ENCODE measurements around the gene PDXK.
A peak's percentile ranks its signal among the peaks of the same experiment; 100 is the strongest.

PDXK gene

GRCh38 chr21:43727519-43728153 is 8.7 kb downstream of the PDXK start:
- H3K4me3 ChIP-seq (ENCODE audit: low read depth, low read length) = no peak overlapping the region
- TF ChIP-seq, protein P1, sequence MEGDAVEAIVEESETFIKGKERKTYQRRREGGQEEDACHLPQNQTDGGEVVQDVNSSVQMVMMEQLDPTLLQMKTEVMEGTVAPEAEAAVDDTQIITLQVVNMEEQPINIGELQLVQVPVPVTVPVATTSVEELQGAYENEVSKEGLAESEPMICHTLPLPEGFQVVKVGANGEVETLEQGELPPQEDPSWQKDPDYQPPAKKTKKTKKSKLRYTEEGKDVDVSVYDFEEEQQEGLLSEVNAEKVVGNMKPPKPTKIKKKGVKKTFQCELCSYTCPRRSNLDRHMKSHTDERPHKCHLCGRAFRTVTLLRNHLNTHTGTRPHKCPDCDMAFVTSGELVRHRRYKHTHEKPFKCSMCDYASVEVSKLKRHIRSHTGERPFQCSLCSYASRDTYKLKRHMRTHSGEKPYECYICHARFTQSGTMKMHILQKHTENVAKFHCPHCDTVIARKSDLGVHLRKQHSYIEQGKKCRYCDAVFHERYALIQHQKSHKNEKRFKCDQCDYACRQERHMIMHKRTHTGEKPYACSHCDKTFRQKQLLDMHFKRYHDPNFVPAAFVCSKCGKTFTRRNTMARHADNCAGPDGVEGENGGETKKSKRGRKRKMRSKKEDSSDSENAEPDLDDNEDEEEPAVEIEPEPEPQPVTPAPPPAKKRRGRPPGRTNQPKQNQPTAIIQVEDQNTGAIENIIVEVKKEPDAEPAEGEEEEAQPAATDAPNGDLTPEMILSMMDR (IDR thresholded peaks at IDR 0.05; ENCODE audit: borderline replicate concordance, insufficient read depth, low read depth, low read length) = no peak

DNA sequence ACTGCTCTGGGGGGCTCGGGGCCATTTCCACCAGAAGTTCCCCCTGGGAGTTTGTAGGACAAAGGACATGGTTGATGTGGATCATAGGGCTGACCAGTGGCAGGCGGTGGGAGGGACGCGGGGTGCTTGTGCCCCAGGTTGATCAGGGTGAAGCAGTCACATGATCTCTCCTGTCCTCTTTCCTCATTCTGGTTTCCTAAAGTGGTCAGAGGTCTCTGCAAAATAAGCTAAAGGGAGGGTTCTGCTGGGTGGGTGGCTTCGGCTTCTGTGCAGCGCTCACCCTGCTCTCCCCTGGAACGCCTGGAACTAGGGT is 9.2 kb downstream of the PDXK start:
- TF ChIP-seq, protein P1 (IDR thresholded peaks at IDR 0.05; ENCODE audit: borderline replicate concordance, insufficient read depth, low read depth, low read length) = no peak
- peak overlapping the region; percentile 51 for H3K4me3 ChIP-seq (ENCODE audit: low read depth, low read length)

- H3K4me3 ChIP-seq (ENCODE audit: low read depth, low read length) = peak overlapping the region; percentile 51
- TF ChIP-seq, protein P1 (IDR thresholded peaks at IDR 0.05; ENCODE audit: borderline replicate concordance, insufficient read depth, low read depth, low read length) = no peak
Measured at GRCh38 chr21:43728467-43729390, 9.8 kb downstream of the PDXK start.

- TF ChIP-seq, protein P1 (IDR thresholded peaks at IDR 0.05; ENCODE audit: borderline replicate concordance, insufficient read depth, low read depth, low read length) = no peak
- no peak overlapping the region for H3K4me3 ChIP-seq (ENCODE audit: low read depth, low read length)
Measured at GRCh38 chr21:43731476-43731875, 12.5 kb downstream of the PDXK start.

DNA sequence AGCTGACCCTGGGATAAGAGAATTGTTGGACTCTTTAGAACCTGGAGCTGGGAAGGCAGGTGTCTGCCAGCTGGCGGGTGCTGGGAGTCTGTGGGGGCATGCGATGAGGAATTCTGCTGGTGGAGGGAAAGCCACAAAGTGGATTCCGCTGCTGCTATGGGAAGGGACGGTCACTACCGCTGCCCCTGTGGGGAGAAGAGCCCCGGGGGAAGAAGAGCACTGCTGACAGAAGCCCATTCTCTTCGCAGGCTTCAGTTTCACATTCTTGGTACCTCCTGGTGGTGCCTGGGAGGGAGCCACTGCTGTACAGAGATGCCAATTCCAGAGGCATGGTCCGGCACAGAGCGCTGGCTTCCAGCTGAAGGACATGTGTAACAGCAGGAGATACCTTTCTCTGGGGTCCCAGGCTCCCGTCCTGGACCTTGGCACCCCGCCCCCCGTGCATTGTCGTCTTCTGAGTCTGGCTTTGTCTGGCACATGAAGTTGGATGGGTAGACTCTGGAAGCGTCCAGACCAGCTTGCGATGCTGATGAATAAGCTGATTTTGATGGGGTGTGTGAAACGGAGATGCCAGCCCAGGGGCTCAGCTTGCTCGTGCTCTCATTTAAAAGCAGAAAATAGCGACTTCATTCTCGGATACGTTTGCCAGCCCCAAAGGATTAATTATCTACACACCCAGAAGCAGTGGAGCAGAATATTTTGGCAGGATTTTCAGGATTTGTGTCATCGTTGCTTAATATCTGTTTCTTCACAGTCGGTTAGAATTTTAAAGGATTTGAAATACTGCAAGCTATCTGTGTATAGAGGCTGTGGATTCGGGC is 13.2 kb downstream of the PDXK start:
- no peak overlapping the region for H3K4me3 ChIP-seq (ENCODE audit: low read depth, low read length)
- TF ChIP-seq, protein P1 (IDR thresholded peaks at IDR 0.05; ENCODE audit: borderline replicate concordance, insufficient read depth, low read depth, low read length) = no peak

GRCh38 chr21:43733060-43733459 is 14.1 kb downstream of the PDXK start:
- TF ChIP-seq, protein P1 (IDR thresholded peaks at IDR 0.05; ENCODE audit: borderline replicate concordance, insufficient read depth, low read depth, low read length) = no peak
- no peak overlapping the region for H3K4me3 ChIP-seq (ENCODE audit: low read depth, low read length)

Measured in GM12875 (cell line).